HCT116 (cell line): ENCODE data around the gene MADCAM1. TPM values are rescaled to one million over a fixed set of nuclear protein-coding genes. Genes with fewer than 3 reads are reported as not detected.

Source experiments
- ATAC-seq: fragments of 200-7000 bp; cut with Tn5 transposase; 2 replicates; pipeline ENCODE4 v1.9.1; 2020; ENCODE audit warnings: mild to moderate bottlenecking, moderate library complexity
- BruUV-seq: library from RNA; stranded (reverse); fragments of 400-500 nt; replicated peaks from 2 replicates; lab custom pipeline; 2021; lab: Mats Ljungman, UMichigan
- CTCF ChIA-PET: fragments of 300-600 bp; sonication (Branson Sonifier 250); formaldehyde crosslinking; loops from one replicate; lab custom pipeline; 2021; ENCODE audit warnings: antibody characterized with exemption; lab: Charles Lee
- POLR2A ChIA-PET: fragments of 300-600, 350-600 bp; sonication (Branson Sonifier 250); formaldehyde crosslinking; loops from one replicate; lab custom pipeline; 2021; ENCODE audit warnings: antibody characterized with exemption; lab: Charles Lee
- RAD21 ChIA-PET, 2 experiments: fragments of 300-600 bp; sonication (Branson Sonifier 250); formaldehyde crosslinking; loops; one replicate each; lab custom pipeline; 2023; ENCODE audit warnings: low total read pairs in 2 of 2; ENCODE audit not compliant: uncharacterized antibody in 2 of 2, unreplicated experiment in 2 of 2, low non-redundant PET in 1 of 2; lab: Charles Lee
- DNase-seq: peaks from one replicate; pipeline ENCODE4 v3.0.0-alpha.2; 2010; ENCODE audit warnings: low read depth, low spot score
- H2AFZ ChIP-seq: fragments of 200-600 bp; shearing (Covaris generic), sonication (generic); 2 replicates; pipeline ENCODE4 v1.6.1; 2017; ENCODE audit warnings: low read depth, mixed run types, mixed read lengths, antibody characterized with exemption, low read length; ENCODE audit not compliant: poor library complexity, severe bottlenecking
- H3K27ac ChIP-seq: 2 replicates; pipeline ENCODE4 v1.5.1; 2012; ENCODE audit warnings: low read depth, low read length
- H3K27me3 ChIP-seq: fragments of 200-600 bp; sonication (generic); 2 replicates; pipeline ENCODE4 v1.6.1; 2016; ENCODE audit warnings: mixed run types, low read length, mixed read lengths; ENCODE audit not compliant: insufficient read depth
- H3K36me3 ChIP-seq, 2 experiments: fragments of 200-500 bp in 1 of 2; fragments of 200-600 bp in 1 of 2; sonication (Bioruptor generic) in 1 of 2; sonication (generic) in 1 of 2; 2 replicates each; pipeline versions ENCODE4 v1.5.1 to v1.6.1; 2014 to 2016; ENCODE audit warnings: low read length in 2 of 2, inconsistent platforms in 1 of 2, mixed read lengths in 1 of 2, mixed run types in 1 of 2; ENCODE audit not compliant: insufficient read depth in 2 of 2, control insufficient read depth in 1 of 2
- H3K4me1 ChIP-seq, 2 experiments: fragments of 200-600 bp in 1 of 2; sonication (generic) in 1 of 2; 2 replicates each; pipeline versions ENCODE4 v1.5.1 to v1.6.1; 2012 to 2017; ENCODE audit warnings: low read length in 2 of 2, inconsistent platforms in 1 of 2, mild to moderate bottlenecking in 1 of 2, mixed read lengths in 1 of 2, mixed run types in 1 of 2, moderate library complexity in 1 of 2; ENCODE audit not compliant: insufficient read depth in 2 of 2, control insufficient read depth in 1 of 2
- H3K4me2 ChIP-seq: fragments of 200-600 bp; sonication (generic); 2 replicates; pipeline ENCODE4 v1.6.1; 2017; ENCODE audit warnings: mixed run types, low read length, mixed read lengths
- H3K4me3 ChIP-seq, 2 experiments: fragments of 200-600 bp in 1 of 2; sonication (generic) in 1 of 2; replicated peaks in 1 of 2; 2 replicates each; pipeline ENCODE4 v1.5.1; 2011 to 2016; ENCODE audit warnings: low read length in 2 of 2, control low read depth in 1 of 2, low read depth in 1 of 2, mild to moderate bottlenecking in 1 of 2, mixed read lengths in 1 of 2, mixed run types in 1 of 2
- H3K79me2 ChIP-seq: fragments of 200-600 bp; sonication (generic); 2 replicates; pipeline ENCODE4 v1.6.1; 2017; ENCODE audit warnings: mild to moderate bottlenecking, mixed run types, low read length, moderate library complexity, mixed read lengths; ENCODE audit not compliant: insufficient read depth
- H3K9ac ChIP-seq: fragments of 200-600 bp; sonication (generic); 2 replicates; pipeline ENCODE4 v1.6.1; 2016; ENCODE audit warnings: low read length, mixed read lengths
- H3K9me2 ChIP-seq: fragments of 200-600 bp; sonication (generic), shearing (Covaris generic); 2 replicates; pipeline ENCODE4 v1.6.1; 2017; ENCODE audit warnings: mixed run types, mild to moderate bottlenecking, moderate library complexity; ENCODE audit not compliant: insufficient read depth
- H3K9me3 ChIP-seq, 2 experiments: fragments of 200-500 bp in 1 of 2; fragments of 200-600 bp in 1 of 2; sonication (Bioruptor generic) in 1 of 2; sonication (generic) in 1 of 2; 2 replicates each; pipeline ENCODE4 v1.6.1; 2014 to 2017; ENCODE audit warnings: low read length in 2 of 2, mixed read lengths in 2 of 2, inconsistent platforms in 1 of 2, low read depth in 1 of 2, mild to moderate bottlenecking in 1 of 2, mixed run types in 1 of 2, moderate library complexity in 1 of 2; ENCODE audit not compliant: control insufficient read depth in 1 of 2, insufficient read depth in 1 of 2
- H4K20me1 ChIP-seq: fragments of 200-600 bp; sonication (generic), shearing (Covaris generic); 2 replicates; pipeline ENCODE4 v1.6.1; 2017; ENCODE audit warnings: mixed run types, mild to moderate bottlenecking, moderate library complexity; ENCODE audit not compliant: insufficient read depth
- CBX3 ChIP-seq: IDR thresholded peaks from 2 replicates; pipeline ENCODE4 v1.6.1; 2012; ENCODE audit warnings: low read depth
- ELF1 ChIP-seq: IDR thresholded peaks from 2 replicates; pipeline ENCODE4 v1.6.1; 2012; ENCODE audit warnings: low read depth, borderline replicate concordance
- EZH2 ChIP-seq: fragments of 200-600 bp; sonication (generic); IDR thresholded peaks from 2 replicates; pipeline ENCODE4 v1.6.1; 2017; ENCODE audit warnings: antibody characterized with exemption, mixed run types
- JUND ChIP-seq: IDR thresholded peaks from 2 replicates; pipeline ENCODE4 v1.6.1; 2012
- POLR2AphosphoS5 ChIP-seq: IDR thresholded peaks from 2 replicates; pipeline ENCODE4 v1.6.1; 2011; ENCODE audit warnings: mild to moderate bottlenecking, low read depth, low read length, moderate library complexity
- RAD21 ChIP-seq: IDR thresholded peaks from 2 replicates; pipeline ENCODE4 v1.6.1; 2012; ENCODE audit warnings: low read depth, mild to moderate bottlenecking
- SP1 ChIP-seq: IDR thresholded peaks from 2 replicates; pipeline ENCODE4 v1.6.1; 2012; ENCODE audit warnings: low read depth
- TCF7L2 ChIP-seq: IDR thresholded peaks from 2 replicates; pipeline ENCODE4 v1.7.0; 2011; ENCODE audit warnings: borderline replicate concordance, inconsistent platforms; ENCODE audit not compliant: insufficient read depth, insufficient read length; ENCODE audit errors: extremely low read depth
- ZFX ChIP-seq: fragments of 450-650 bp; IDR thresholded peaks from 2 replicates; pipeline ENCODE4 v1.6.1; 2017
- intact Hi-C: fragments of 100-400 bp; cut with micrococcal nuclease; formaldehyde crosslinking; loops from 2 replicates; pipeline ENCODE4 v1.10.0; 2022
- total RNA-seq: library from RNA; stranded (reverse); gene quantifications from one replicate; pipeline ENCODE4 v1.2.1, GENCODE V29; 2021; ENCODE audit not compliant: unreplicated experiment
- TF ChIP-seq, protein P1 (sequence below): IDR thresholded peaks from 2 replicates; pipeline ENCODE4 v1.6.1; 2011; ENCODE audit warnings: mild to moderate bottlenecking, low read length, moderate library complexity; ENCODE audit not compliant: insufficient replicate concordance; ENCODE audit errors: extremely low read depth
- TF ChIP-seq, protein P2 (sequence below): IDR thresholded peaks from 2 replicates; pipeline ENCODE4 v1.6.1; 2012; ENCODE audit warnings: low read depth
- TF ChIP-seq, protein P3 (sequence below): IDR thresholded peaks from 2 replicates; pipeline ENCODE4 v1.6.1; 2012
- TF ChIP-seq, protein P4 (sequence below): IDR thresholded peaks from 2 replicates; pipeline ENCODE4 v1.6.1; 2012
- TF ChIP-seq, protein P5 (sequence below), 3 experiments: fragments of 200-600 bp in 1 of 3; sonication (generic) in 1 of 3; IDR thresholded peaks in 2 of 3; conservative IDR thresholded peaks in 1 of 3; 2 replicates each; pipeline ENCODE4 v1.5.1; 2012 to 2017; ENCODE audit warnings: low read depth in 2 of 3, low read length in 2 of 3, antibody characterized with exemption in 1 of 3, borderline replicate concordance in 1 of 3, control low read depth in 1 of 3, mild to moderate bottlenecking in 1 of 3, mixed read lengths in 1 of 3, mixed run types in 1 of 3, moderate library complexity in 1 of 3; ENCODE audit not compliant: insufficient read depth in 1 of 3

Gene MADCAM1
- total RNA-seq, 1 experiment from 2014 or later: 0.57 TPM

DNA sequence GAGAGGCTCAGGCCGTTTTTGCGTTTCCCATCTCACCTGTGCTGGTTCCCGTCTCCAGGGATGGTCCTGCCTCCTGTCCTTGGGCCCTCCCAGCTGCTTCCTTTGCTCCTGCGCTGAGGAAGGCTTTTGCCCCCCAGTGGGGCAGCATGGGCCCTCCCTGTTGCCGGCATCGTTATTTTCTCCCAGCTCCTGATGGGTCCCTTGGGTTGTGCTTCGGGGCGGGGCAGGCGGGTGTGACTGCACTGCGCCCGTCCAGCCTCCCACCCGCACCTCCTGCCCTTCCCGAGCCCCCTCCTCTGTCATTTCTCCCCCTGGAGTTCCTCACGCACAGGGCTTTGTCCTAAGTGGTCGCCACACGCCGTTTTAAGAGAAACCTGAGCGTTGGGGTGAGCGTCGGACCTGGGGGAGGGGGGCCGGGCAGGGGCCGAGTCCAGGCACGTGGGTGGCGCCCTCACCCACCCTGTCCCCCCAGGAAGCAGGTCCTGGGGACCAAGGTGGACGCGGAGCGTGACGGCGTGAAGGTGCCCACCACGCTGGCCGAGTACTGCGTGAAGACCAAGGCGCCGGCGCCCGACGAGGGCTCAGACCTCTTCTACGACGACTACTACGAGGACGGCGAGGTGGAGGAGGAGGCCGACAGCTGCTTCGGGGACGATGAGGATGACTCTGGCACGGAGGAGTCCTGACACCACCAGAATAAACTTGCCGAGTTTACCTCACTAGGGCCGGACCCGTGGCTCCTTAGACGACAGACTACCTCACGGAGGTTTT is 44.8 kb downstream of the MADCAM1 start:
- ChIA-PET POLR2A (no interaction called here), CTCF (no interaction called here), RAD21 (no interaction called here)
- Histone ChIP-seq H3K27ac (no peak overlapping the region), H3K9ac (no peak overlapping the region), H3K4me2 (no peak overlapping the region), H4K20me1 (no peaks in the 10 kb centered on the region), H3K27me3 (no peaks in the 10 kb centered on the region), H3K36me3 (peaks cover 19 to 23% of the 10 kb centered on the region in 2 experiments; a peak in 3 of 4 replicates), H3K9me3 (no peaks in the 10 kb centered on the region), H3K79me2 (peaks cover 12% of the 10 kb centered on the region), H3K9me2 (no peaks in the 10 kb centered on the region), H3K4me3 (no peak overlapping the region), H3K4me1 (0 out of 4 replicates have a peak, but pooled peaks cover 0 to under 1% of the 10 kb centered on the region in 2 experiments), H2AFZ (no peak overlapping the region)
- DNase-seq (no peak), ATAC-seq (no peak)
- TF ChIP-seq, protein P1, sequence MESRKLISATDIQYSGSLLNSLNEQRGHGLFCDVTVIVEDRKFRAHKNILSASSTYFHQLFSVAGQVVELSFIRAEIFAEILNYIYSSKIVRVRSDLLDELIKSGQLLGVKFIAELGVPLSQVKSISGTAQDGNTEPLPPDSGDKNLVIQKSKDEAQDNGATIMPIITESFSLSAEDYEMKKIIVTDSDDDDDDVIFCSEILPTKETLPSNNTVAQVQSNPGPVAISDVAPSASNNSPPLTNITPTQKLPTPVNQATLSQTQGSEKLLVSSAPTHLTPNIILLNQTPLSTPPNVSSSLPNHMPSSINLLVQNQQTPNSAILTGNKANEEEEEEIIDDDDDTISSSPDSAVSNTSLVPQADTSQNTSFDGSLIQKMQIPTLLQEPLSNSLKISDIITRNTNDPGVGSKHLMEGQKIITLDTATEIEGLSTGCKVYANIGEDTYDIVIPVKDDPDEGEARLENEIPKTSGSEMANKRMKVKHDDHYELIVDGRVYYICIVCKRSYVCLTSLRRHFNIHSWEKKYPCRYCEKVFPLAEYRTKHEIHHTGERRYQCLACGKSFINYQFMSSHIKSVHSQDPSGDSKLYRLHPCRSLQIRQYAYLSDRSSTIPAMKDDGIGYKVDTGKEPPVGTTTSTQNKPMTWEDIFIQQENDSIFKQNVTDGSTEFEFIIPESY: no peak
- TF ChIP-seq TCF7L2 (no peak), POLR2AphosphoS5 (no peak), ZFX (no peak), RAD21 (no peak), ELF1 (no peak), SP1 (no peak), JUND (no peak), EZH2 (no peak), CBX3 (no peak)
- TF ChIP-seq, protein P2, sequence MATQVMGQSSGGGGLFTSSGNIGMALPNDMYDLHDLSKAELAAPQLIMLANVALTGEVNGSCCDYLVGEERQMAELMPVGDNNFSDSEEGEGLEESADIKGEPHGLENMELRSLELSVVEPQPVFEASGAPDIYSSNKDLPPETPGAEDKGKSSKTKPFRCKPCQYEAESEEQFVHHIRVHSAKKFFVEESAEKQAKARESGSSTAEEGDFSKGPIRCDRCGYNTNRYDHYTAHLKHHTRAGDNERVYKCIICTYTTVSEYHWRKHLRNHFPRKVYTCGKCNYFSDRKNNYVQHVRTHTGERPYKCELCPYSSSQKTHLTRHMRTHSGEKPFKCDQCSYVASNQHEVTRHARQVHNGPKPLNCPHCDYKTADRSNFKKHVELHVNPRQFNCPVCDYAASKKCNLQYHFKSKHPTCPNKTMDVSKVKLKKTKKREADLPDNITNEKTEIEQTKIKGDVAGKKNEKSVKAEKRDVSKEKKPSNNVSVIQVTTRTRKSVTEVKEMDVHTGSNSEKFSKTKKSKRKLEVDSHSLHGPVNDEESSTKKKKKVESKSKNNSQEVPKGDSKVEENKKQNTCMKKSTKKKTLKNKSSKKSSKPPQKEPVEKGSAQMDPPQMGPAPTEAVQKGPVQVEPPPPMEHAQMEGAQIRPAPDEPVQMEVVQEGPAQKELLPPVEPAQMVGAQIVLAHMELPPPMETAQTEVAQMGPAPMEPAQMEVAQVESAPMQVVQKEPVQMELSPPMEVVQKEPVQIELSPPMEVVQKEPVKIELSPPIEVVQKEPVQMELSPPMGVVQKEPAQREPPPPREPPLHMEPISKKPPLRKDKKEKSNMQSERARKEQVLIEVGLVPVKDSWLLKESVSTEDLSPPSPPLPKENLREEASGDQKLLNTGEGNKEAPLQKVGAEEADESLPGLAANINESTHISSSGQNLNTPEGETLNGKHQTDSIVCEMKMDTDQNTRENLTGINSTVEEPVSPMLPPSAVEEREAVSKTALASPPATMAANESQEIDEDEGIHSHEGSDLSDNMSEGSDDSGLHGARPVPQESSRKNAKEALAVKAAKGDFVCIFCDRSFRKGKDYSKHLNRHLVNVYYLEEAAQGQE: no peak
- TF ChIP-seq, protein P3, sequence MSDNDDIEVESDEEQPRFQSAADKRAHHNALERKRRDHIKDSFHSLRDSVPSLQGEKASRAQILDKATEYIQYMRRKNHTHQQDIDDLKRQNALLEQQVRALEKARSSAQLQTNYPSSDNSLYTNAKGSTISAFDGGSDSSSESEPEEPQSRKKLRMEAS: no peak
- TF ChIP-seq, protein P4, sequence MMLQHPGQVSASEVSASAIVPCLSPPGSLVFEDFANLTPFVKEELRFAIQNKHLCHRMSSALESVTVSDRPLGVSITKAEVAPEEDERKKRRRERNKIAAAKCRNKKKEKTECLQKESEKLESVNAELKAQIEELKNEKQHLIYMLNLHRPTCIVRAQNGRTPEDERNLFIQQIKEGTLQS: no peak
- TF ChIP-seq, protein P5, sequence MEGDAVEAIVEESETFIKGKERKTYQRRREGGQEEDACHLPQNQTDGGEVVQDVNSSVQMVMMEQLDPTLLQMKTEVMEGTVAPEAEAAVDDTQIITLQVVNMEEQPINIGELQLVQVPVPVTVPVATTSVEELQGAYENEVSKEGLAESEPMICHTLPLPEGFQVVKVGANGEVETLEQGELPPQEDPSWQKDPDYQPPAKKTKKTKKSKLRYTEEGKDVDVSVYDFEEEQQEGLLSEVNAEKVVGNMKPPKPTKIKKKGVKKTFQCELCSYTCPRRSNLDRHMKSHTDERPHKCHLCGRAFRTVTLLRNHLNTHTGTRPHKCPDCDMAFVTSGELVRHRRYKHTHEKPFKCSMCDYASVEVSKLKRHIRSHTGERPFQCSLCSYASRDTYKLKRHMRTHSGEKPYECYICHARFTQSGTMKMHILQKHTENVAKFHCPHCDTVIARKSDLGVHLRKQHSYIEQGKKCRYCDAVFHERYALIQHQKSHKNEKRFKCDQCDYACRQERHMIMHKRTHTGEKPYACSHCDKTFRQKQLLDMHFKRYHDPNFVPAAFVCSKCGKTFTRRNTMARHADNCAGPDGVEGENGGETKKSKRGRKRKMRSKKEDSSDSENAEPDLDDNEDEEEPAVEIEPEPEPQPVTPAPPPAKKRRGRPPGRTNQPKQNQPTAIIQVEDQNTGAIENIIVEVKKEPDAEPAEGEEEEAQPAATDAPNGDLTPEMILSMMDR (IDR thresholded peaks at IDR 0.05 in 2 of 3, conservative IDR thresholded peaks at IDR 0.05 in 1 of 3; ENCODE audit: borderline replicate concordance in 1 of 3, insufficient read depth in 1 of 3, low read depth in 2 of 3, low read length in 2 of 3): no peak
- intact Hi-C loops: no loop called here
- no TSS peak for BruUV-seq
